Glomerular visceral epithelial cell (primary cell): ENCODE data around the gene TMEM97.
"Not testable (repeated sequence)": the region's sequence is repeated elsewhere in the genome, so short reads cannot be mapped to it uniquely, and the experiment has no call there.

ENCODE experiments used
- DNase-seq: peaks from one replicate; pipeline ENCODE4 v3.0.0-alpha.2; 2016; ENCODE audit errors: extremely low spot score

TMEM97 gene

GRCh38 chr17:28318759-28319597 lies at the start of gene TMEM97:
TSS of gene TMEM97 (plus strand) at chr17:28319200. CDS start at chr17:28319240, 40 bp downstream.
- DNase-seq: peak; percentile 97

- no peak for DNase-seq
Observed at GRCh38 chr17:28270055-28270454, 48.9 kb upstream of the TMEM97 start.

- no peak for DNase-seq
Observed at GRCh38 chr17:28270926-28271325, 48.1 kb upstream of the TMEM97 start.

GRCh38 chr17:28271431-28271830 lies 47.6 kb upstream of the TMEM97 start:
- DNase-seq: no peak

- DNase-seq: no peak
Observed at GRCh38 chr17:28272166-28272565, 46.8 kb upstream of the TMEM97 start.

- not testable (repeated sequence) for DNase-seq
Observed at GRCh38 chr17:28273341-28273740, 45.7 kb upstream of the TMEM97 start.

- no peak for DNase-seq
Observed at GRCh38 chr17:28274591-28275265, 44.3 kb upstream of the TMEM97 start.

- no peak for DNase-seq
Observed at GRCh38 chr17:28276011-28276410, 43.0 kb upstream of the TMEM97 start.

- no peak for DNase-seq
Observed at GRCh38 chr17:28279411-28279810, 39.6 kb upstream of the TMEM97 start.

- DNase-seq: no peak
Observed at GRCh38 chr17:28280826-28281225, 38.2 kb upstream of the TMEM97 start.

- DNase-seq: peak; percentile 70
Observed at GRCh38 chr17:28282596-28282995, 36.4 kb upstream of the TMEM97 start.

- no peak for DNase-seq
Observed at GRCh38 chr17:28285965-28286364, 33.0 kb upstream of the TMEM97 start.

- DNase-seq: no peak
Observed at GRCh38 chr17:28290703-28291102, 28.3 kb upstream of the TMEM97 start.

- DNase-seq: no peak
Observed at GRCh38 chr17:28291780-28292330, 27.1 kb upstream of the TMEM97 start.

GRCh38 chr17:28292878-28293277 lies 26.1 kb upstream of the TMEM97 start:
- not testable (repeated sequence) for DNase-seq

- no peak for DNase-seq
Observed at GRCh38 chr17:28293994-28294393, 25.0 kb upstream of the TMEM97 start.

- no peak for DNase-seq
Observed at GRCh38 chr17:28295677-28296578, 23.1 kb upstream of the TMEM97 start.

- DNase-seq: no peak
Observed at GRCh38 chr17:28298449-28298848, 20.6 kb upstream of the TMEM97 start.

- no peak for DNase-seq
Observed at GRCh38 chr17:28306954-28307401, 12.0 kb upstream of the TMEM97 start.

GRCh38 chr17:28313841-28314240 lies 5.2 kb upstream of the TMEM97 start:
- DNase-seq: no peak

- no peak for DNase-seq
Observed at GRCh38 chr17:28315846-28316705, 2.9 kb upstream of the TMEM97 start.
